K562 (cell line): ENCODE measurements around the gene HSD3B7. TPM values are rescaled to one million over a fixed set of nuclear protein-coding genes. Genes with fewer than 3 reads are reported as not detected.

ENCODE experiments used
- ATAC-seq: fragments of 200-7000 bp; cut with Tn5 transposase; 3 replicates; pipeline ENCODE4 v1.9.1; 2020; ENCODE audit warnings: moderate library complexity
- BruUV-seq: library from RNA; stranded (reverse); fragments of 400-500 nt; replicated peaks from 2 replicates; lab custom pipeline; 2021; lab: Mats Ljungman, UMichigan
- CTCF ChIA-PET: fragments of 300-600 bp; formaldehyde crosslinking; extraction: SDS; loops from one replicate; lab custom pipeline; 2021; ENCODE audit warnings: low intra/inter-chr PET ratio; lab: Yijun Ruan, JAX
- POLR2A ChIA-PET: fragments of 300-600, 350-650 bp; sonication (Branson Sonifier 250); formaldehyde crosslinking; extraction: SDS; loops from one replicate; lab custom pipeline; 2021; ENCODE audit warnings: antibody characterized with exemption, inconsistent platforms; lab: Yijun Ruan, JAX
- DNase-seq, 4 experiments: peaks; one replicate each; pipeline versions ENCODE4 v3.0.0 to v3.0.0-alpha.2; 2011 to 2018; ENCODE audit warnings: low spot score in 3 of 4, mixed read lengths in 3 of 4; ENCODE audit errors: extremely low read depth in 1 of 4
- FAIRE-seq: peaks from 2 replicates; lab custom pipeline; 2011; peaks lifted over from hg19 to GRCh38; lab: Jason Lieb, UNC
- H2AFZ ChIP-seq: 2 replicates; pipeline ENCODE4 v1.6.0; 2011; ENCODE audit warnings: low read depth, low read length, control low read depth, inconsistent platforms
- H3K27ac ChIP-seq: fragments of 200-600 bp; 3 replicates; pipeline ENCODE4 v1.8.0; 2011; ENCODE audit warnings: low read depth, mild to moderate bottlenecking, control low read depth, inconsistent platforms, low read length, moderate library complexity, mixed read lengths; ENCODE audit errors: extremely low read depth
- H3K27me3 ChIP-seq, 2 experiments: fragments of 300-600 bp in 1 of 2; 2 replicates in 1 of 2; 3 replicates in 1 of 2; pipeline versions ENCODE4 v1.6.0 to v1.8.0; 2011; ENCODE audit warnings: inconsistent platforms in 2 of 2, low read length in 2 of 2, mild to moderate bottlenecking in 1 of 2, mixed read lengths in 1 of 2, moderate library complexity in 1 of 2; ENCODE audit not compliant: control insufficient read depth in 2 of 2, insufficient read depth in 2 of 2
- H3K36me3 ChIP-seq: fragments of 300-600 bp; 3 replicates; pipeline ENCODE4 v1.8.0; 2011; ENCODE audit warnings: mild to moderate bottlenecking, low read length, inconsistent platforms; ENCODE audit not compliant: control insufficient read depth, insufficient read depth
- H3K4me1 ChIP-seq, 2 experiments: fragments of 200-600 bp in 1 of 2; replicated peaks in 1 of 2; 2 replicates in 1 of 2; 3 replicates in 1 of 2; pipeline versions ENCODE4 v1.5.1 to v1.8.0; 2011; ENCODE audit warnings: inconsistent platforms in 2 of 2, low read length in 2 of 2, mild to moderate bottlenecking in 1 of 2, mixed read lengths in 1 of 2, moderate library complexity in 1 of 2; ENCODE audit not compliant: control insufficient read depth in 2 of 2, insufficient read depth in 2 of 2
- H3K4me2 ChIP-seq: 2 replicates; pipeline ENCODE4 v1.6.1; 2011; ENCODE audit warnings: low read length, control low read depth, inconsistent platforms, mixed read lengths; ENCODE audit not compliant: insufficient read depth
- H3K4me3 ChIP-seq: fragments of 200-600 bp; sonication (generic), shearing (Covaris generic); 2 replicates; pipeline ENCODE4 v1.5.1; 2016; ENCODE audit warnings: control low read depth, inconsistent platforms
- H3K79me2 ChIP-seq: fragments of 200-600 bp; 3 replicates; pipeline ENCODE4 v1.8.0; 2011; ENCODE audit warnings: low read length, inconsistent platforms; ENCODE audit not compliant: control insufficient read depth, insufficient read depth
- H3K9ac ChIP-seq, 2 experiments: 2 replicates each; pipeline versions ENCODE4 v1.6.0 to v1.6.1; 2011; ENCODE audit warnings: low read depth in 2 of 2, low read length in 2 of 2, control low read depth in 1 of 2, inconsistent platforms in 1 of 2, mild to moderate bottlenecking in 1 of 2, mixed read lengths in 1 of 2; ENCODE audit not compliant: insufficient read depth in 1 of 2
- H3K9me1 ChIP-seq: one replicate; pipeline ENCODE4 v1.6.0; 2011; ENCODE audit warnings: inconsistent platforms, mild to moderate bottlenecking, low read length, moderate library complexity; ENCODE audit not compliant: control insufficient read depth, insufficient read depth
- H3K9me3 ChIP-seq: replicated peaks from 2 replicates; pipeline ENCODE4 v1.5.1; 2011; ENCODE audit warnings: low read depth, low read length, inconsistent platforms; ENCODE audit not compliant: control insufficient read depth, insufficient read depth
- H4K20me1 ChIP-seq: replicated peaks from 2 replicates; pipeline ENCODE4 v1.6.1; 2011; ENCODE audit warnings: low read length, inconsistent platforms, mixed read lengths; ENCODE audit not compliant: control insufficient read depth, insufficient read depth
- CHD1 ChIP-seq: fragments of 200-600 bp; sonication (generic); IDR thresholded peaks from one replicate; pipeline ENCODE4 v1.6.1; 2012; ENCODE audit warnings: mild to moderate bottlenecking, moderate library complexity, low read length, inconsistent platforms
- FIP1L1 ChIP-seq: fragments of 200-400 bp; formaldehyde crosslinking; IDR thresholded peaks from 2 replicates; pipeline ENCODE4 v1.6.1; 2018; ENCODE audit warnings: mild to moderate bottlenecking, low read depth, low read length; ENCODE audit not compliant: poor library complexity, severe bottlenecking
- NUFIP1 ChIP-seq: fragments of 450-650 bp; IDR thresholded peaks from 2 replicates; pipeline ENCODE4 v1.6.1; 2018; ENCODE audit not compliant: partially characterized antibody
- OTX1 ChIP-seq: fragments of 450-650 bp; formaldehyde crosslinking; IDR thresholded peaks from 2 replicates; pipeline ENCODE4 v1.4.0; 2022; ENCODE audit warnings: mild to moderate bottlenecking
- POLR2G ChIP-seq: fragments of 200-400 bp; formaldehyde crosslinking; IDR thresholded peaks from 2 replicates; pipeline ENCODE4 v1.6.1; 2017; ENCODE audit warnings: low read depth, mild to moderate bottlenecking, antibody characterized with exemption, low read length, moderate library complexity
- RBFOX2 ChIP-seq: fragments of 200-400 bp; formaldehyde crosslinking; IDR thresholded peaks from 2 replicates; pipeline ENCODE4 v1.6.1; 2017; ENCODE audit warnings: low read depth, mild to moderate bottlenecking, low read length, moderate library complexity
- TAF15 ChIP-seq: fragments of 200-400 bp; formaldehyde crosslinking; IDR thresholded peaks from 2 replicates; pipeline ENCODE4 v1.6.1; 2017; ENCODE audit warnings: mild to moderate bottlenecking, low read depth, low read length, moderate library complexity
- TAL1 ChIP-seq: fragments of 450-650 bp; IDR thresholded peaks from 2 replicates; pipeline ENCODE4 v1.6.1; 2016; ENCODE audit warnings: mild to moderate bottlenecking
- ZFP30 ChIP-seq: fragments of 250-450 bp; sonication (Bioruptor Pico); IDR thresholded peaks from 2 replicates; pipeline ENCODE4 v1.8.0; 2022; ENCODE audit warnings: moderate library complexity, mild to moderate bottlenecking, inconsistent platforms, borderline replicate concordance
- ZNF436 ChIP-seq: fragments of 250-450, 450-650 bp; sonication (Bioruptor Pico); formaldehyde crosslinking; IDR thresholded peaks from 2 replicates; pipeline ENCODE4 v1.7.0; 2020; ENCODE audit warnings: mild to moderate bottlenecking
- ZNF79 ChIP-seq: fragments of 250-450 bp; sonication (Bioruptor Pico); IDR thresholded peaks from 2 replicates; pipeline ENCODE4 v1.4.0; 2020; ENCODE audit warnings: low read depth, mild to moderate bottlenecking, moderate library complexity
- WGBS: fragments of 100-300 bp; shearing (Covaris generic); methylation state at CpG from one replicate; pipeline ENCODE4 v1.1.6; 2016; ENCODE audit warnings: low coverage, mixed read lengths; ENCODE audit not compliant: insufficient coverage; ENCODE audit errors: missing lambda C conversion rate; 5-methylcytosine and 5-hydroxymethylcytosine counted together
- in situ Hi-C: fragments of 300-500 bp; cut with MboI; formaldehyde crosslinking; loops from 4 replicates; pipeline ENCODE4 v1.15.0; 2018; ENCODE audit warnings: inconsistent platforms, mixed read lengths
- intact Hi-C: fragments of 100-400 bp; cut with micrococcal nuclease; formaldehyde crosslinking; loops from 2 replicates; pipeline ENCODE4 v1.14.2; 2022
- polyA plus RNA-seq, 8 experiments: library from polyadenylated mRNA; depleted of rRNA in 4 of 8; stranded (reverse) in 5 of 8; unstranded in 3 of 8; fragments of >200 nt; fragmentation: Nextera tagmentation in 2 of 8; fragmentation: Illumina TruSeq in 1 of 8; extraction: Ambion mirVana in 2 of 8; extraction: Trizol in 1 of 8; gene quantifications; 2 replicates each; pipeline versions ENCODE4 v1.2.1 to v1.2.3, GENCODE V29; 2011 to 2014; ENCODE audit warnings: inconsistent platforms in 1 of 8, missing spikeins in 1 of 8
- total RNA-seq, 7 experiments: library from RNA; depleted of rRNA in 6 of 7; stranded (reverse); fragments of >200 nt in 6 of 7; fragmentation: Illumina TruSeq in 2 of 7; extraction: Trizol in 2 of 7; gene quantifications; 2 replicates each; pipeline versions ENCODE4 v1.2.1 to v1.2.3, GENCODE V29; 2011 to 2021; ENCODE audit warnings: low replicate concordance in 1 of 7
- TF ChIP-seq, protein P1 (sequence below): IDR thresholded peaks from 2 replicates; pipeline ENCODE4 v1.6.1; 2012; ENCODE audit warnings: low read depth, low read length, improper control_type of control experiment, borderline replicate concordance
- TF ChIP-seq, protein P2 (sequence below): fragments of 450-650 bp; formaldehyde crosslinking; IDR thresholded peaks from 2 replicates; pipeline ENCODE4 v1.4.0; 2020; ENCODE audit warnings: mild to moderate bottlenecking, moderate library complexity

The HSD3B7 gene
- total and polyA plus RNA-seq, 9 of the 15 experiments (the other 6 are each of a cell fraction or from before 2014, with no cell fraction given): 5.4 to 49.1 (median 23.0) TPM

GRCh38 chr16:30989469-30990047 is 4.6 kb downstream of the HSD3B7 start:
- Histone ChIP-seq H3K9me3 (no peaks in the 10 kb centered on the region), H3K4me3 (no peak overlapping the region), H4K20me1 (no peaks in the 10 kb centered on the region), H3K4me1 (peaks cover 24 to 66% of the 10 kb centered on the region in 2 experiments), H2AFZ (no peak overlapping the region), H3K4me2 (no peak overlapping the region), H3K9ac (no peak overlapping the region), H3K79me2 (peaks cover 15% of the 10 kb centered on the region), H3K27me3 (no peaks in the 10 kb centered on the region), H3K9me1 (no peaks in the 10 kb centered on the region), H3K36me3 (peaks cover 22% of the 10 kb centered on the region; the same call in 1 of the 3 replicates), H3K27ac (no peak overlapping the region)
- ChIA-PET CTCF (no interaction called here), POLR2A (interaction anchor here (1.0 kb wide), 1 partner anchor 239 kb away, joined by 6 read pairs; no protein-coding TSS in a partner anchor)
- FAIRE-seq: no peak
- intact Hi-C loops (loop anchor here (5.0 to 10.0 kb wide), 4 partner anchors 43 to 305 kb away; partner anchors contain the start of genes STX4, ZNF646 and ZNF668), in situ Hi-C loops (loop anchor here (10.0 to 25.0 kb wide), 3 partner anchors 305 to 448 kb away; partner anchors contain the start of genes COX6A2 and ZNF843)
- BruUV-seq: no TSS peak
- no peak for ATAC-seq
- TF ChIP-seq TAF15 (no peak), TAL1 (no peak), RBFOX2 (0 out of 2 replicates have a peak, but pooled peaks have one; percentile 29), ZFP30 (CRISPR knock-in tag) (no peak), NUFIP1 (no peak), ZNF79 (CRISPR knock-in tag) (no peak), ZNF436 (no peak), CHD1 (no peak), OTX1 (CRISPR knock-in tag) (no peak), FIP1L1 (no peak), POLR2G (peak; percentile 67)
- TF ChIP-seq, protein P1, sequence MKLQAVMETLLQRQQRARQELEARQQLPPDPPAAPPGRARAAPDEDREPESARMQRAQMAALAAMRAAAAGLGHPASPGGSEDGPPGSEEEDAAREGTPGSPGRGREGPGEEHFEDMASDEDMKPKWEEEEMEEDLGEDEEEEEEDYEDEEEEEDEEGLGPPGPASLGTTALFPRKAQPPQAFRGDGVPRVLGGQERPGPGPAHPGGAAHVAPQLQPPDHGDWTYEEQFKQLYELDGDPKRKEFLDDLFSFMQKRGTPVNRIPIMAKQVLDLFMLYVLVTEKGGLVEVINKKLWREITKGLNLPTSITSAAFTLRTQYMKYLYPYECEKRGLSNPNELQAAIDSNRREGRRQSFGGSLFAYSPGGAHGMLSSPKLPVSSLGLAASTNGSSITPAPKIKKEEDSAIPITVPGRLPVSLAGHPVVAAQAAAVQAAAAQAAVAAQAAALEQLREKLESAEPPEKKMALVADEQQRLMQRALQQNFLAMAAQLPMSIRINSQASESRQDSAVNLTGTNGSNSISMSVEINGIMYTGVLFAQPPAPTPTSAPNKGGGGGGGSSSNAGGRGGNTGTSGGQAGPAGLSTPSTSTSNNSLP: no peak
- TF ChIP-seq, protein P2, sequence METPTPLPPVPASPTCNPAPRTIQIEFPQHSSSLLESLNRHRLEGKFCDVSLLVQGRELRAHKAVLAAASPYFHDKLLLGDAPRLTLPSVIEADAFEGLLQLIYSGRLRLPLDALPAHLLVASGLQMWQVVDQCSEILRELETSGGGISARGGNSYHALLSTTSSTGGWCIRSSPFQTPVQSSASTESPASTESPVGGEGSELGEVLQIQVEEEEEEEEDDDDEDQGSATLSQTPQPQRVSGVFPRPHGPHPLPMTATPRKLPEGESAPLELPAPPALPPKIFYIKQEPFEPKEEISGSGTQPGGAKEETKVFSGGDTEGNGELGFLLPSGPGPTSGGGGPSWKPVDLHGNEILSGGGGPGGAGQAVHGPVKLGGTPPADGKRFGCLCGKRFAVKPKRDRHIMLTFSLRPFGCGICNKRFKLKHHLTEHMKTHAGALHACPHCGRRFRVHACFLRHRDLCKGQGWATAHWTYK (CRISPR knock-in tag): no peak
- WGBS: 65% methylated on average over 7 of the region's 23 CpGs
- DNase-seq: no peak
